G401 (cell line): ENCODE results near the gene PLSCR1. TPM values are rescaled to one million over a fixed set of nuclear protein-coding genes. Genes with fewer than 3 reads are reported as not detected.
"Not testable (repeated sequence)": the region's sequence is repeated elsewhere in the genome, so short reads cannot be mapped to it uniquely, and the experiment has no call there.

Experiments
- DNase-seq: peaks from one replicate; pipeline ENCODE4 v3.0.0-alpha.2; 2015; ENCODE audit warnings: low spot score
- in situ Hi-C: cut with HindIII; loops from 2 replicates; pipeline ENCODE4 v1.10.0; 2016; ENCODE audit warnings: low sequenced_read_pairs, mixed read lengths
- total RNA-seq: library from RNA; depleted of rRNA; stranded (reverse); fragments of >200 nt; shearing (Covaris generic); gene quantifications from 2 replicates; pipeline ENCODE4 v1.2.3, GENCODE V29; 2014

PLSCR1 gene
- total RNA-seq, 1 experiment from 2014 or later, result not detected

- DNase-seq, in situ Hi-C loops: not testable (repeated sequence)
Measured at GRCh38 chr3:146522174-146523158, 21.9 kb downstream of the PLSCR1 start.

GRCh38 chr3:146521394-146521793, 23.0 kb downstream of the PLSCR1 start:
- in situ Hi-C loops, result no loop called here

GRCh38 chr3:146519810-146520209, 24.6 kb downstream of the PLSCR1 start:
- in situ Hi-C loops, result no loop called here
- DNase-seq, result no peak

More at GRCh38 chr3:146521394-146521793, 23.0 kb downstream of the PLSCR1 start:
- DNase-seq, result no peak

GRCh38 chr3:146517684-146518435, 26.5 kb downstream of the PLSCR1 start:
- in situ Hi-C loops, result no loop called here

GRCh38 chr3:146513386-146514051, 30.9 kb downstream of the PLSCR1 start:
- no peak for DNase-seq
- in situ Hi-C loops, result no loop called here

More at GRCh38 chr3:146517684-146518435, 26.5 kb downstream of the PLSCR1 start:
- DNase-seq, result no peak

GRCh38 chr3:146511402-146512134, 32.8 kb downstream of the PLSCR1 start:
- in situ Hi-C loops, result no loop called here
- DNase-seq, result no peak

- DNase-seq, result no peak
- in situ Hi-C loops, result no loop called here
Measured at GRCh38 chr3:146507331-146508120, 36.9 kb downstream of the PLSCR1 start.

GRCh38 chr3:146505516-146505915, 38.9 kb downstream of the PLSCR1 start:
- DNase-seq, result no peak
- in situ Hi-C loops, result no loop called here

- DNase-seq, result no peak
- in situ Hi-C loops, result no loop called here
Measured at GRCh38 chr3:146504498-146505197, 39.8 kb downstream of the PLSCR1 start.

GRCh38 chr3:146503461-146504202, 40.8 kb downstream of the PLSCR1 start:
- in situ Hi-C loops, result no loop called here
- no peak for DNase-seq

- in situ Hi-C loops, result no loop called here
- DNase-seq, result no peak
Measured at GRCh38 chr3:146502887-146503460, 41.4 kb downstream of the PLSCR1 start.

- in situ Hi-C loops, result no loop called here
- no peak for DNase-seq
Measured at GRCh38 chr3:146501752-146502151, 42.7 kb downstream of the PLSCR1 start.

GRCh38 chr3:146499701-146500100, 44.7 kb downstream of the PLSCR1 start:
- no peak for DNase-seq
- in situ Hi-C loops, result no loop called here

- no peak for DNase-seq
- in situ Hi-C loops, result no loop called here
Measured at GRCh38 chr3:146498002-146498736, 46.2 kb downstream of the PLSCR1 start.

GRCh38 chr3:146497145-146497843, 47.1 kb downstream of the PLSCR1 start:
- in situ Hi-C loops, DNase-seq: not testable (repeated sequence)
